ENCODE measurements around the gene NAALADL1.
A peak's percentile ranks its signal among the peaks of the same experiment; 100 is the strongest.

The NAALADL1 gene

DNA sequence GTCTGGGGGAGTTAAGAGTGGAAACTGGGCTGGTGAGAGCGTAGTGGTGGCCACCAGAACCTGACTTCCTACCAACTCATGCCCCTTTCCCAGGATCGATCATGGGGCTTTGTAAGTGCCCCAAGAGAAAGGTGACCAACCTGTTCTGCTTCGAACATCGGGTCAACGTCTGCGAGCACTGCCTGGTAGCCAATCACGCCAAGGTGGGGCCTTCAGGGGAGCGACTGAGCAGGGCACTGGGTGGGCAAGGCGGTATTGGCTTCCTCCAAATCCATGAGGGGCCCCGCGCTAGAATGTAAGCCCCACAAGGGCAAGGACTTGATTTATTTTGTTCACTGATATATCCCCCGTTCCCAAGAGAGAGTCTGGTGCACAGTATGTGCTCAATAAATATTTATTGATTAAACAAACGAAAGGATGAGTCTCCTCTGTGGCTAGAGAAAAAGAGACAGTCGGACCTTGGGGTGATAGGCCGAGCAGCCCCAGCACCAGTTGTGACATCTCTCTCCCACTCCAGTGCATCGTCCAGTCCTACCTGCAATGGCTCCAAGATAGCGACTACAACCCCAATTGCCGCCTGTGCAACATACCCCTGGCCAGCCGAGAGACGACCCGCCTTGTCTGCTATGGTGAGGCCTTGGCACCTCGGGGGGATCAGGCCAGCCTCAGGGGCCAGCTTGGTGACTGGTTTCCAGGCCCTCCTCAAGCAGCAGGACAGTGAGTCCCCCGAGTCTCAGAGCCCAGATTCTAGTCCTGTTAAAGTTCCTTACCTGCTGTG lies 26.4 kb upstream of the NAALADL1 start:
- Histone ChIP-seq H3K4me3 (replicated peaks; ENCODE audit: low read depth, low read length) (peak overlapping the region; percentile 73), H3K27me3 (replicated peaks; ENCODE audit: control insufficient read depth, insufficient read depth, low read length) (no peaks in the 10 kb centered on the region), H3K36me3 (ENCODE audit: control insufficient read depth, insufficient read depth, low read length) (peaks cover 29% of the 10 kb centered on the region)
- TF ChIP-seq, protein P1, sequence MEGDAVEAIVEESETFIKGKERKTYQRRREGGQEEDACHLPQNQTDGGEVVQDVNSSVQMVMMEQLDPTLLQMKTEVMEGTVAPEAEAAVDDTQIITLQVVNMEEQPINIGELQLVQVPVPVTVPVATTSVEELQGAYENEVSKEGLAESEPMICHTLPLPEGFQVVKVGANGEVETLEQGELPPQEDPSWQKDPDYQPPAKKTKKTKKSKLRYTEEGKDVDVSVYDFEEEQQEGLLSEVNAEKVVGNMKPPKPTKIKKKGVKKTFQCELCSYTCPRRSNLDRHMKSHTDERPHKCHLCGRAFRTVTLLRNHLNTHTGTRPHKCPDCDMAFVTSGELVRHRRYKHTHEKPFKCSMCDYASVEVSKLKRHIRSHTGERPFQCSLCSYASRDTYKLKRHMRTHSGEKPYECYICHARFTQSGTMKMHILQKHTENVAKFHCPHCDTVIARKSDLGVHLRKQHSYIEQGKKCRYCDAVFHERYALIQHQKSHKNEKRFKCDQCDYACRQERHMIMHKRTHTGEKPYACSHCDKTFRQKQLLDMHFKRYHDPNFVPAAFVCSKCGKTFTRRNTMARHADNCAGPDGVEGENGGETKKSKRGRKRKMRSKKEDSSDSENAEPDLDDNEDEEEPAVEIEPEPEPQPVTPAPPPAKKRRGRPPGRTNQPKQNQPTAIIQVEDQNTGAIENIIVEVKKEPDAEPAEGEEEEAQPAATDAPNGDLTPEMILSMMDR (IDR thresholded peaks at IDR 0.05; ENCODE audit: insufficient read depth, low read length, poor library complexity, severe bottlenecking) = no peak
- no peak for DNase-seq (ENCODE audit: extremely low read depth, insufficient read length)

DNA sequence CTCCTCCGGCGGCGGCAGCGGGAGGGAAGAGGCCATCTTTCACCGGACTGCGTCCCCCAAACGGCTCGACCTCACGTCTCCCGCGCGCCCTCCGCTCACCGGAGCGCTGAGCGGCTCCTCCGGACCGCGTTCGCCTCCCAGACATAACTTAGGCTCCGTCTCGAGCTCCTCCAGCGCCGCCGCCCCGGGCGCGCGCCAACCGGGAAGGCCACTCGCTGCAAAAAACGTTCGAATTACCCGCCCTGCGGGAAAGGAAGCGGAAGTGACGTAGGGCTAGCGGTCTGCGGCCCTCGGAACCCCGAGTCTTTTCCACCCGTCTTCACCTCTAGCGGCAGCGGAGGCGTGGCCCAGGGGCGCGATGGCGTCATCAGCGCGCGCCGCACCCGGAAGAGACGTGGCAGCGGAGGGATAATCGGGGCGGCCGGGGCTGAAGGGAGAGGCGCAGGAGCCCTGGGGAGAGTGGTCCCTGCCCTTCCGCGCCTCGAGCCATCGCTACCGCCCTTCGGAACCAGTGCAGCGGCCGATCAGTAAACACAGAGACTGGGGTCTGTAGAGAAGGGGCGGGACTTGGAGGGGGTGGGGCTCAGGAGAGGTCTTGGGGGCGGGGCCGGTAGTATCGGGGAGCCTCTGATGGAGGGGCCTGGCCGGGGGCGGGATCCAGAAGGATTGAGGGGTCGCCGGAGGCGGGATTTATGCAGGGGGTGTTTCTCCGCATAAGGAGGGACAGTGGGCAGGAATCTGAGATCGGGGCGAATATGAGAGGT lies 25.7 kb upstream of the NAALADL1 start, which contains the start of the genes CDCA5 and ZFPL1:
Gene CDCA5, minus strand, starts transcription at position 207 of the 764 bp plus-strand sequence. Its CDS starts 62 bp downstream, at position 145.
Gene ZFPL1, plus strand, starts transcription at position 389 of the 764 bp plus-strand sequence. CDS start 477 bp downstream, outside the sequence.
- DNase-seq (ENCODE audit: extremely low read depth, insufficient read length) = peak; percentile 97
- Histone ChIP-seq H3K4me3 (replicated peaks; ENCODE audit: low read depth, low read length) (peak within 1 kb of the TSS; percentile 73), H3K36me3 (ENCODE audit: control insufficient read depth, insufficient read depth, low read length) (peaks cover 24% of the 10 kb centered on the region), H3K27me3 (replicated peaks; ENCODE audit: control insufficient read depth, insufficient read depth, low read length) (no peaks in the 10 kb centered on the region)
- TF ChIP-seq, protein P1 (IDR thresholded peaks at IDR 0.05; ENCODE audit: insufficient read depth, low read length, poor library complexity, severe bottlenecking) = no peak

DNA sequence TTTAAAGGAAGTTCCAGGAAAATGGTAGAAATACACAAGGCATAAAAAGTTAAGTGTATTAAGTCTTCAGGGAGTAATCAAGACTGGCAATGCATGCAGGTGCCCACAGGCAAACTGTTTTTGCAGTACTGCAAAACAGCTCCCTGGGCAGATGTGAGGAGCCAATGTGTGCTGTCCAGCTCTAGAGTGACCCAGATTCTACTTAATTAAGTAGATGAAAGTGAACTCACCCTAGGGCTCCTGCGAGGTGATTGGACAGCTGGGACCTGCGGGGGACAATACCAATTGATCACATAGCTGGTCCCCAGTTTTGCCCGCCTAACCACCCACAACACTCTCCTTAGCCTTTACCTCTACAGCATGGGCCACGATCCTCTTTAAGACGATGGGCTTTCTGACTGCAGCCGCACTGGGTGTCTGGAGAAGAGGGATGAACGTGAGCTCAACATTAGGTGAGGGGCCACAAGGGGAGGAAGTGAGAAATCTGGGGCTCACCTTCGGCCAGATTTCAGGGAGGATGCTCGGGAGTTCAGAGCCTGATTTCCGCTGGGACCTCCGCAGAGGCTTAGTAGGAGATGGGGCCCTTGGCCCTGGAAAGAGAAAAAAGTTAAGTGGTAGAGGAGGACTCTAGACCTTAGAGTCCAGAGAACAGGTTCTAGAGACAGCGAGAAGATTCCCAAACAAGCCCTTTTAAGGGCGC lies 24.9 kb upstream of the NAALADL1 start:
- DNase-seq (ENCODE audit: extremely low read depth, insufficient read length) = no peak
- H3K36me3 ChIP-seq (ENCODE audit: control insufficient read depth, insufficient read depth, low read length) = peaks cover 25% of the 10 kb centered on the region
- TF ChIP-seq, protein P1 (IDR thresholded peaks at IDR 0.05; ENCODE audit: insufficient read depth, low read length, poor library complexity, severe bottlenecking) = no peak

DNA sequence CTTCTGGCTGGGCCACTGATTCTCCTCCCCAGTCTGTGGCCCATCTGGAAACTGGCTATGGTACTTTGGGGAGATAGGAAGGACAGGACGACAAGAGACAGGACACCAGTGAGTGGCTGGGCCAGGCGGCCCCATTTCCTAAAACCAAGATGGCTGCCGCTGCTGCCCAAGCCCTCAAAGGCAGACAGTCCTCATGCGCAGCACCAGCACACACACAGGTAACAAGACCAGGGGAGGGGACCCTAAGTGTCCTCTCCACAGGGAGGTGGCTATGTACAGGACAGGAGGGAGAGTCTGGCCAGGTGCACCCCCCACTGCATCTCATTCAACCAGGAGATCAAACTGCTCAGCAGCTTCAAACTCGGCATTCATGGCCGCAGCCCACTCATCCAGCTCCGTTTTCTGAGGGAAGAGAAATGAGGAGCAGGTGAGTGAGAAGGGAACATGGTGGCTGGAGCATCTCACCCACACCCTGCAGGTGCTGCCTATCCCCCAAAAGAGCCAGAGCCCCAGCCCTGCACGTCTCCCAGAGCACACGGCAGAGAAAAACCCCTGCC lies 20.5 kb upstream of the NAALADL1 start:
- Histone ChIP-seq H3K4me3 (replicated peaks; ENCODE audit: low read depth, low read length) (peak overlapping the region; percentile 20), H3K36me3 (ENCODE audit: control insufficient read depth, insufficient read depth, low read length) (peaks cover 17% of the 10 kb centered on the region), H3K27me3 (replicated peaks; ENCODE audit: control insufficient read depth, insufficient read depth, low read length) (no peaks in the 10 kb centered on the region)
- TF ChIP-seq, protein P1 (IDR thresholded peaks at IDR 0.05; ENCODE audit: insufficient read depth, low read length, poor library complexity, severe bottlenecking) = no peak
- DNase-seq (ENCODE audit: extremely low read depth, insufficient read length) = no peak

More for the DNA sequence above, 24.9 kb upstream of the NAALADL1 start:
- Histone ChIP-seq H3K4me3 (replicated peaks; ENCODE audit: low read depth, low read length) (peak overlapping the region; percentile 73), H3K27me3 (replicated peaks; ENCODE audit: control insufficient read depth, insufficient read depth, low read length) (no peaks in the 10 kb centered on the region)

DNA sequence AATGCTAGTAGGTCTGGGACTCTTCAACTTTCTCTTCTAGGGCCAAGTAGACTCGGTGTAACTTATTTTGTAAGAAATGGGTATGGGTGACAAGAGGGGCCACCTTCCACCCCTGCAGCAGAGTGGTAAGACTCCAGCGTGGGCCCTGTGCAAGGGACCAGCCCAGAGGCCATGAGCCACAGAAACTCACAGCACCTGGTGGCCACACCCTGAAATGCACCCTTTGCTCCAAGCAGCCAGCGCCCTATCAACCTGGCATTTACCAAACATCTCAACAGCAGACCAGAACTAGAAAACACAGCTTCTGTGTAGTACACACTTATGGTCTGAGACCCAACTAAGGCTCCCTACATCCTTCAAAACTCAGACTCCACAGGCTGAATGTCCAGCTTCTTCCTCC lies 19.8 kb upstream of the NAALADL1 start:
- peak overlapping the region; percentile 12 for H3K4me3 ChIP-seq (replicated peaks; ENCODE audit: low read depth, low read length)
- TF ChIP-seq, protein P1 (IDR thresholded peaks at IDR 0.05; ENCODE audit: insufficient read depth, low read length, poor library complexity, severe bottlenecking) = peak; percentile 88
- H3K27me3 ChIP-seq (replicated peaks; ENCODE audit: control insufficient read depth, insufficient read depth, low read length) = no peaks in the 10 kb centered on the region
- DNase-seq (ENCODE audit: extremely low read depth, insufficient read length) = no peak
- peaks cover 17% of the 10 kb centered on the region for H3K36me3 ChIP-seq (ENCODE audit: control insufficient read depth, insufficient read depth, low read length)
